A673 (cell line): Measurements from ENCODE around the gene TBL2.

Experiments
- CTCF ChIP-seq: fragments of 300-800, 200-600 bp; sonication (generic); conservative IDR thresholded peaks from 2 replicates; pipeline ENCODE4 v1.5.1; 2017; ENCODE audit warnings: low read depth, mild to moderate bottlenecking, antibody characterized with exemption, low read length, moderate library complexity, mixed read lengths
- EZH2 ChIP-seq: fragments of 200-600 bp; sonication (generic); IDR thresholded peaks from 2 replicates; pipeline ENCODE4 v1.6.1; 2017; ENCODE audit warnings: borderline replicate concordance, low read depth, mild to moderate bottlenecking, mixed read lengths, antibody characterized with exemption, low read length; ENCODE audit not compliant: poor library complexity, severe bottlenecking

- TF ChIP-seq CTCF (no peak), EZH2 (no peak)
Observed at GRCh38 chr7:73621168-73622063, 43.0 kb upstream of the TBL2 start.
